Measurements from ENCODE around the gene PPP4R4.

DNA sequence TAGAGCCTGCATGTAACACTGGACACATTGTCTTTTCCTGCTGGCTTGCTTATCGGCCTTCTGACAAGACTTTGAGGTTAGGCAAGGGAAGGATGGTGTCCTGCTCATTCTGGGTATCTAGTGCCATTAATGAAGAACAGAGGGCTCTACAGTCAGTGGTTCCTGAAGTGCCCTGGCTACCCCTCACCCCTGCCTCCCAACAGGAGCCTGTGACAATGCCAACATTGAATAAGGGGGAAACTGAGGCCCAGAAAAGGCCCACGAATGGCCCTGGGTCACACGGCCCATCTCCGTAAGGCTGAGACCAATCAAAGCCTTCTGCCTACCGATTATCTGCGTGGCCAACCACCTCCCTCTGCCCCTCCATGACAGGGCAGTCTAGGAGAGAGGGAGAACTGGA, 46.8 kb upstream of the PPP4R4 start:
- TF ChIP-seq POLR2AphosphoS5 (IDR thresholded peaks at IDR 0.05; ENCODE audit: low read depth) (no peak), EZH2 (IDR thresholded peaks at IDR 0.05; ENCODE audit: low read depth, unreplicated experiment) (no peak), NANOG (IDR thresholded peaks at IDR 0.05; ENCODE audit: borderline replicate concordance) (no peak), CREB1 (CRISPR knock-in tag; IDR thresholded peaks at IDR 0.05; ENCODE audit: low read depth) (no peak), EZH2phosphoT487 (IDR thresholded peaks at IDR 0.05; ENCODE audit: unreplicated experiment) (no peak), JUNB (IDR thresholded peaks at IDR 0.05; ENCODE audit: unreplicated experiment) (no peak), STAT1 (IDR thresholded peaks at IDR 0.05; ENCODE audit: unreplicated experiment) (no peak)
- TF ChIP-seq, protein P1, sequence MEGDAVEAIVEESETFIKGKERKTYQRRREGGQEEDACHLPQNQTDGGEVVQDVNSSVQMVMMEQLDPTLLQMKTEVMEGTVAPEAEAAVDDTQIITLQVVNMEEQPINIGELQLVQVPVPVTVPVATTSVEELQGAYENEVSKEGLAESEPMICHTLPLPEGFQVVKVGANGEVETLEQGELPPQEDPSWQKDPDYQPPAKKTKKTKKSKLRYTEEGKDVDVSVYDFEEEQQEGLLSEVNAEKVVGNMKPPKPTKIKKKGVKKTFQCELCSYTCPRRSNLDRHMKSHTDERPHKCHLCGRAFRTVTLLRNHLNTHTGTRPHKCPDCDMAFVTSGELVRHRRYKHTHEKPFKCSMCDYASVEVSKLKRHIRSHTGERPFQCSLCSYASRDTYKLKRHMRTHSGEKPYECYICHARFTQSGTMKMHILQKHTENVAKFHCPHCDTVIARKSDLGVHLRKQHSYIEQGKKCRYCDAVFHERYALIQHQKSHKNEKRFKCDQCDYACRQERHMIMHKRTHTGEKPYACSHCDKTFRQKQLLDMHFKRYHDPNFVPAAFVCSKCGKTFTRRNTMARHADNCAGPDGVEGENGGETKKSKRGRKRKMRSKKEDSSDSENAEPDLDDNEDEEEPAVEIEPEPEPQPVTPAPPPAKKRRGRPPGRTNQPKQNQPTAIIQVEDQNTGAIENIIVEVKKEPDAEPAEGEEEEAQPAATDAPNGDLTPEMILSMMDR (conservative IDR thresholded peaks at IDR 0.05; ENCODE audit: low read depth in 2 of 2): no peak
- TF ChIP-seq, protein P2, sequence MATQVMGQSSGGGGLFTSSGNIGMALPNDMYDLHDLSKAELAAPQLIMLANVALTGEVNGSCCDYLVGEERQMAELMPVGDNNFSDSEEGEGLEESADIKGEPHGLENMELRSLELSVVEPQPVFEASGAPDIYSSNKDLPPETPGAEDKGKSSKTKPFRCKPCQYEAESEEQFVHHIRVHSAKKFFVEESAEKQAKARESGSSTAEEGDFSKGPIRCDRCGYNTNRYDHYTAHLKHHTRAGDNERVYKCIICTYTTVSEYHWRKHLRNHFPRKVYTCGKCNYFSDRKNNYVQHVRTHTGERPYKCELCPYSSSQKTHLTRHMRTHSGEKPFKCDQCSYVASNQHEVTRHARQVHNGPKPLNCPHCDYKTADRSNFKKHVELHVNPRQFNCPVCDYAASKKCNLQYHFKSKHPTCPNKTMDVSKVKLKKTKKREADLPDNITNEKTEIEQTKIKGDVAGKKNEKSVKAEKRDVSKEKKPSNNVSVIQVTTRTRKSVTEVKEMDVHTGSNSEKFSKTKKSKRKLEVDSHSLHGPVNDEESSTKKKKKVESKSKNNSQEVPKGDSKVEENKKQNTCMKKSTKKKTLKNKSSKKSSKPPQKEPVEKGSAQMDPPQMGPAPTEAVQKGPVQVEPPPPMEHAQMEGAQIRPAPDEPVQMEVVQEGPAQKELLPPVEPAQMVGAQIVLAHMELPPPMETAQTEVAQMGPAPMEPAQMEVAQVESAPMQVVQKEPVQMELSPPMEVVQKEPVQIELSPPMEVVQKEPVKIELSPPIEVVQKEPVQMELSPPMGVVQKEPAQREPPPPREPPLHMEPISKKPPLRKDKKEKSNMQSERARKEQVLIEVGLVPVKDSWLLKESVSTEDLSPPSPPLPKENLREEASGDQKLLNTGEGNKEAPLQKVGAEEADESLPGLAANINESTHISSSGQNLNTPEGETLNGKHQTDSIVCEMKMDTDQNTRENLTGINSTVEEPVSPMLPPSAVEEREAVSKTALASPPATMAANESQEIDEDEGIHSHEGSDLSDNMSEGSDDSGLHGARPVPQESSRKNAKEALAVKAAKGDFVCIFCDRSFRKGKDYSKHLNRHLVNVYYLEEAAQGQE (IDR thresholded peaks at IDR 0.05; ENCODE audit: unreplicated experiment): no peak
- TF ChIP-seq, protein P3, sequence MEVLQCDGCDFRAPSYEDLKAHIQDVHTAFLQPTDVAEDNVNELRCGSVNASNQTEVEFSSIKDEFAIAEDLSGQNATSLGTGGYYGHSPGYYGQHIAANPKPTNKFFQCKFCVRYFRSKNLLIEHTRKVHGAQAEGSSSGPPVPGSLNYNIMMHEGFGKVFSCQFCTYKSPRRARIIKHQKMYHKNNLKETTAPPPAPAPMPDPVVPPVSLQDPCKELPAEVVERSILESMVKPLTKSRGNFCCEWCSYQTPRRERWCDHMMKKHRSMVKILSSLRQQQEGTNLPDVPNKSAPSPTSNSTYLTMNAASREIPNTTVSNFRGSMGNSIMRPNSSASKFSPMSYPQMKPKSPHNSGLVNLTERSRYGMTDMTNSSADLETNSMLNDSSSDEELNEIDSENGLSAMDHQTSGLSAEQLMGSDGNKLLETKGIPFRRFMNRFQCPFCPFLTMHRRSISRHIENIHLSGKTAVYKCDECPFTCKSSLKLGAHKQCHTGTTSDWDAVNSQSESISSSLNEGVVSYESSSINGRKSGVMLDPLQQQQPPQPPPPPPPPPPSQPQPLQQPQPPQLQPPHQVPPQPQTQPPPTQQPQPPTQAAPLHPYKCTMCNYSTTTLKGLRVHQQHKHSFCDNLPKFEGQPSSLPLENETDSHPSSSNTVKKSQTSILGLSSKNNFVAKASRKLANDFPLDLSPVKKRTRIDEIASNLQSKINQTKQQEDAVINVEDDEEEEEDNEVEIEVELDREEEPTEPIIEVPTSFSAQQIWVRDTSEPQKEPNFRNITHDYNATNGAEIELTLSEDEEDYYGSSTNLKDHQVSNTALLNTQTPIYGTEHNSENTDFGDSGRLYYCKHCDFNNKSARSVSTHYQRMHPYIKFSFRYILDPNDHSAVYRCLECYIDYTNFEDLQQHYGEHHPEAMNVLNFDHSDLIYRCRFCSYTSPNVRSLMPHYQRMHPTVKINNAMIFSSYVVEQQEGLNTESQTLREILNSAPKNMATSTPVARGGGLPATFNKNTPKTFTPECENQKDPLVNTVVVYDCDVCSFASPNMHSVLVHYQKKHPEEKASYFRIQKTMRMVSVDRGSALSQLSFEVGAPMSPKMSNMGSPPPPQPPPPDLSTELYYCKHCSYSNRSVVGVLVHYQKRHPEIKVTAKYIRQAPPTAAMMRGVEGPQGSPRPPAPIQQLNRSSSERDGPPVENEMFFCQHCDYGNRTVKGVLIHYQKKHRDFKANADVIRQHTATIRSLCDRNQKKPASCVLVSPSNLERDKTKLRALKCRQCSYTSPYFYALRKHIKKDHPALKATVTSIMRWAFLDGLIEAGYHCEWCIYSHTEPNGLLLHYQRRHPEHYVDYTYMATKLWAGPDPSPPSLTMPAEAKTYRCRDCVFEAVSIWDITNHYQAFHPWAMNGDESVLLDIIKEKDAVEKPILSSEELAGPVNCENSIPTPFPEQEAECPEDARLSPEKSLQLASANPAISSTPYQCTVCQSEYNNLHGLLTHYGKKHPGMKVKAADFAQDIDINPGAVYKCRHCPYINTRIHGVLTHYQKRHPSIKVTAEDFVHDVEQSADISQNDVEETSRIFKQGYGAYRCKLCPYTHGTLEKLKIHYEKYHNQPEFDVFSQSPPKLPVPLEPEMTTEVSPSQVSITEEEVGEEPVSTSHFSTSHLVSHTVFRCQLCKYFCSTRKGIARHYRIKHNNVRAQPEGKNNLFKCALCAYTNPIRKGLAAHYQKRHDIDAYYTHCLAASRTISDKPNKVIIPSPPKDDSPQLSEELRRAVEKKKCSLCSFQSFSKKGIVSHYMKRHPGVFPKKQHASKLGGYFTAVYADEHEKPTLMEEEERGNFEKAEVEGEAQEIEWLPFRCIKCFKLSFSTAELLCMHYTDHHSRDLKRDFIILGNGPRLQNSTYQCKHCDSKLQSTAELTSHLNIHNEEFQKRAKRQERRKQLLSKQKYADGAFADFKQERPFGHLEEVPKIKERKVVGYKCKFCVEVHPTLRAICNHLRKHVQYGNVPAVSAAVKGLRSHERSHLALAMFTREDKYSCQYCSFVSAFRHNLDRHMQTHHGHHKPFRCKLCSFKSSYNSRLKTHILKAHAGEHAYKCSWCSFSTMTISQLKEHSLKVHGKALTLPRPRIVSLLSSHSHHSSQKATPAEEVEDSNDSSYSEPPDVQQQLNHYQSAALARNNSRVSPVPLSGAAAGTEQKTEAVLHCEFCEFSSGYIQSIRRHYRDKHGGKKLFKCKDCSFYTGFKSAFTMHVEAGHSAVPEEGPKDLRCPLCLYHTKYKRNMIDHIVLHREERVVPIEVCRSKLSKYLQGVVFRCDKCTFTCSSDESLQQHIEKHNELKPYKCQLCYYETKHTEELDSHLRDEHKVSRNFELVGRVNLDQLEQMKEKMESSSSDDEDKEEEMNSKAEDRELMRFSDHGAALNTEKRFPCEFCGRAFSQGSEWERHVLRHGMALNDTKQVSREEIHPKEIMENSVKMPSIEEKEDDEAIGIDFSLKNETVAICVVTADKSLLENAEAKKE (CRISPR knock-in tag; IDR thresholded peaks at IDR 0.05): no peak

Measured in GM23338 (cell line).